Bronchial epithelial cell (primary cell): ENCODE measurements around the gene FLNB. TPM values are rescaled to one million over a fixed set of nuclear protein-coding genes. Genes with fewer than 3 reads are reported as not detected.

Experiments used
- DNase-seq: peaks from one replicate; pipeline ENCODE4 v3.0.0-alpha.2; 2010; ENCODE audit warnings: low read depth
- FAIRE-seq: peaks from 2 replicates; lab custom pipeline; 2011; peaks lifted over from hg19 to GRCh38; lab: Jason Lieb, UNC
- H3K27me3 ChIP-seq: 2 replicates; pipeline ENCODE4 v1.5.1; 2011; ENCODE audit warnings: low read length; ENCODE audit not compliant: control insufficient read depth, insufficient read depth
- H3K36me3 ChIP-seq: 2 replicates; pipeline ENCODE4 v1.5.1; 2011; ENCODE audit warnings: low read length; ENCODE audit not compliant: control insufficient read depth, insufficient read depth
- H3K4me3 ChIP-seq: 2 replicates; pipeline ENCODE4 v1.5.1; 2011; ENCODE audit warnings: mild to moderate bottlenecking, low read depth, low read length, control low read depth
- total RNA-seq: library from RNA; depleted of rRNA; stranded (reverse); fragments of >200 nt; gene quantifications from 2 replicates; pipeline ENCODE4 v1.2.1, GENCODE V29; 2014
- TF ChIP-seq, protein P1 (sequence below): IDR thresholded peaks from 2 replicates; pipeline ENCODE4 v1.5.1; 2011; ENCODE audit warnings: mild to moderate bottlenecking, moderate library complexity, low read length, control low read depth, inconsistent platforms; ENCODE audit not compliant: insufficient read depth, severe bottlenecking

The FLNB gene
- total RNA-seq, 1 donor from 2014 or later = 822 TPM

DNA sequence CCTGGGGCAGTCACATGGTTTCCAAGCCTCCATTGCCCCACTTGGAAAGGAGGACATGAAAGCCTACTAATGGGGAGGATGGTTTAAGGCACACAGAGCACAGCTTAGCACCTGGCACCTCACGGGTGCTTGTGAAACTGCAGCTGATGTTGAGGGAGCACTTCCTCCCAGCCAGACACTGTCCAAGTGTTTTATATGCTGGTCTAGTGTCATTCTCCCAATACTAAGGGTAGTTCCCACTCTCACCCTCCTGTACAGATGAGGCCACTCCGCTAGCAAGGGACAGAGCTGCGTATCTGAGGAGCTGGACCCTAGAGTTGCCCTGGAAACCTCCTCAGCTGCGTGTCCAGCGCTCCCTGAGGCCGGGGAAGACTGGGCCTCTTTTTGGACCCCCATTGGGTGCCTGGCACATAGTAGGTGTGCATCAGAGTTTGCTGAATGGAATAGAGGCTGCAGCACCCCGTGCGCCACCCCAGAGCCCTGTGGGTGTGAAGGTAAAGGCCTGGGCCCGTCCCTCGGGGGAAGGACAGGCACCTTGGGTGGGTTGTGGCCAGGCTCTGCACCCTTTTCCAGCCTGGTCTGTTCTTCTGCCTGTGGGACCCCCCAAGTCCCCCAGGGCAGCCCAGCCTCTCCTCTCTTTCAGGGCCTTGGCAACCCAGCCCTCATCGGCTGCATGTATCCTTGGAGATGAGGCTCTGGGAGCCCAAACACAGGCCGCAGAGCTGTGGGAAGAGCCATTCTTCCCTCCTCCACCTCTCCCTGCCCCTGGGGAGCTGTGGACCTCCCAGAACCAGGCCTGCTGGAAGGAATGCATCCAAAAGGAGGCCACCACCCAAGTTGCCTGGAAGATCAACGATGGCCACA lies 171.2 kb downstream of the FLNB start:
- FAIRE-seq = no peak
- DNase-seq = no peak
- no peaks in the 10 kb centered on the region for H3K27me3 ChIP-seq
- TF ChIP-seq, protein P1, sequence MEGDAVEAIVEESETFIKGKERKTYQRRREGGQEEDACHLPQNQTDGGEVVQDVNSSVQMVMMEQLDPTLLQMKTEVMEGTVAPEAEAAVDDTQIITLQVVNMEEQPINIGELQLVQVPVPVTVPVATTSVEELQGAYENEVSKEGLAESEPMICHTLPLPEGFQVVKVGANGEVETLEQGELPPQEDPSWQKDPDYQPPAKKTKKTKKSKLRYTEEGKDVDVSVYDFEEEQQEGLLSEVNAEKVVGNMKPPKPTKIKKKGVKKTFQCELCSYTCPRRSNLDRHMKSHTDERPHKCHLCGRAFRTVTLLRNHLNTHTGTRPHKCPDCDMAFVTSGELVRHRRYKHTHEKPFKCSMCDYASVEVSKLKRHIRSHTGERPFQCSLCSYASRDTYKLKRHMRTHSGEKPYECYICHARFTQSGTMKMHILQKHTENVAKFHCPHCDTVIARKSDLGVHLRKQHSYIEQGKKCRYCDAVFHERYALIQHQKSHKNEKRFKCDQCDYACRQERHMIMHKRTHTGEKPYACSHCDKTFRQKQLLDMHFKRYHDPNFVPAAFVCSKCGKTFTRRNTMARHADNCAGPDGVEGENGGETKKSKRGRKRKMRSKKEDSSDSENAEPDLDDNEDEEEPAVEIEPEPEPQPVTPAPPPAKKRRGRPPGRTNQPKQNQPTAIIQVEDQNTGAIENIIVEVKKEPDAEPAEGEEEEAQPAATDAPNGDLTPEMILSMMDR = no peak
- no peak overlapping the region for H3K4me3 ChIP-seq
- H3K36me3 ChIP-seq = no peaks in the 10 kb centered on the region

DNA sequence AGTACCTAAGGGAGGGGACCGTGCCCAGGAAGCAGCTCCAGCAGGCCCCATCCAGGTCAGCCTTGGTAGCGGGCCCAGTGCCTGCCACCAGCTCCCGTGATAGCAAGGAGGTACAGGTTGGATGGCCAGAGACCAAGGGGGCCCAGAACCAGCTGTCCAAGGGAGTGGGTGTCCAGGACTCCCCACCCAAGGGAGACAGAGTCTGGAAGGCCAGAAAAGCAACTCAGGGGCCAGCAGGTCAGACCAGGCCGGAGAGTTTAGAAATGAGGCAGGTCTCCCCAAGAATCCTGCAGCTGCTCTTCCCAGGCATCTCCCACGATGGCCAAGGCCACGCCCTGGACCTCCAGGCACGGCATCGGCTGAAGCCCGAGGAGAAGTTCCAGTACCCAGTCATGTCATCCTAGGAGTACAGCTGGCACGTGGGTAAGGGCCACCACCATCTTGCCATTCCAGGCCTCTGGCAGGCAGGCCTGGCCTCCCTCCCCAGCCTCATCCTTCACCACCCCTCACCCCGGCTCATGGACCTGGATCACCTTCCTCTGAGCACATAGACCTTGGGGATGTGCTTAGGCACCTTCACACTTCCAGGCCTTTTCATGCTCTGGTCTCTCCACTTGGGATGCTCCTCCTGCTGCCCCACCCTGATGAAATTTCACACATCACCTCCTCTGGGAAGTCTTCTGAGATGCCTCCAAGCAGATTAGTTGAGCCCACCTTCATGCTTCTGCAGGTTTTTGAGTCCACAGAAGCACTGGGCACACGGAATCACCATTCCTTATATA lies 172.1 kb downstream of the FLNB start:
- DNase-seq = no peak
- H3K4me3 ChIP-seq = no peak overlapping the region
- no peaks in the 10 kb centered on the region for H3K36me3 ChIP-seq
- TF ChIP-seq, protein P1 = no peak
- no peak for FAIRE-seq
- H3K27me3 ChIP-seq = no peaks in the 10 kb centered on the region

DNA sequence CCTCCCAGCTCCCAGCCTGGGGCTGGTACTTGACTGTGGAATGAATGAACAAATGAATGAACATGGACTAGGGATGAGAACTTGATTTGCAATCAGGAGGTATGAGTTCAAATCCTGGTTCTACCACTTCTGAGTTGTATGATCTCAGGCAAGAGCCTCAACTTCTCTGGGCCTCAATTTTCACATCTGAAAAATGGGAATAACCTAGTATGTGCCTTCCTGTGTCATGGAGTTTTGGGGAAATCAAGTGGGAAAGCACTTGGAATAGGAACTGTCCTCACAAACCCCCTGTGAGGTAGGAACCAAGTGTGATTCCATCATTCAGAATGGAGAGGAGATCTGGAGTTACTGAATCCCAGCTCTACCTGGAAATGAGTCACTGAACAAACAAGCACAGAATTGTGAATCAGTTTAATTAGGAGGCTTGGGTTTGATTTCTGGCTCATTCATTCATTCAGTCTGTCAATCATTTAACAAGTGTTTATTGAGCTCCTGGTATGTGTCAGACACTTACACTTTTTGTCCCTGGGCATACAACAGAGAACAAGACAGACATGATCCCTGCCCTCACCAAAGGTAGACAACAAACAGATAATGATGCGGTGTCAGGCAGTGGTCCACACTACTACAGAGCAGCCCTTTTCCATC lies 172.8 kb downstream of the FLNB start:
- no peaks in the 10 kb centered on the region for H3K27me3 ChIP-seq
- no peaks in the 10 kb centered on the region for H3K36me3 ChIP-seq
- FAIRE-seq (no peak), DNase-seq (peak; percentile 88)
- TF ChIP-seq, protein P1 = no peak
- no peak overlapping the region for H3K4me3 ChIP-seq

DNA sequence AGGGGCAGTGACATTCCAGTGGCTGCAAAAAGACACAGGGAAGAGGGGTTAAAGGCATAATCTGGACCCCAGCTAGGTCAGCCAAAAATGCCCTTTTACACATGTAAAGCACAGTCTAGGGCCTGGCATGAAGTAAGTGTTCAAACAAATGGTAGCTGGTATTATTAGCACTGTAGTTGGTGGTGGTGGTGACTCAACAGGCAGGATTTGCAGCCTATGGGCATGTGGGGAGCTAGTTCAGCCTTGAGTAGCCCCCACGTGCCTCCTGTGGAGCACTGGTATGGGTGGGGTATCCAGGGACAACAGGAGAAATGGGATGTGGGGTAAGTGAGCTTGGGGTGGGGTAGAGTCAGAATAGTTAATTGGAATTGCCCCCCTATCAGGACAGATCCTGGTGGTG lies 175.0 kb downstream of the FLNB start:
- FAIRE-seq = peak; percentile 32
- H3K27me3 ChIP-seq = no peaks in the 10 kb centered on the region
- DNase-seq = no peak
- TF ChIP-seq, protein P1 = no peak
- no peak overlapping the region for H3K4me3 ChIP-seq
- H3K36me3 ChIP-seq = no peaks in the 10 kb centered on the region

DNA sequence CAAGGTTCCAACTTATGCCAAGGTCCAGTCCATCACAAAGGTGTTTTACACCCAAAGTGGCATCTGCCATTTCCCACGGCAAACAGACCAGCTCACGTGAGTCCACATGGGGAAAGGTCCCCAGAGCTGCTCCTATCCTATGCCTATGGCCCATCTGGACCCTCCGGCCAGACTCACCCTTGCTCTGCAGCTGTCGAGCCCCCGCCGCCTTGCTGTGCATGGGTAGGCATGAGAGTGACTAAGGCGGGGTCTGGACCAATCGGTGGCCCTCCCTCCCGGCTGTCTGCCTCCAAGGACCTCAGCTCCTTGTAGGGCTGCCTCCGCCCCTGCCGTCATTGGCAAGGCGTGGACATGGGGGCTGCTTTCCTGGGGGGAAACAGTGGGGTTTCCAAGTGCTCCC lies 175.7 kb downstream of the FLNB start:
- FAIRE-seq (no peak), DNase-seq (no peak)
- TF ChIP-seq, protein P1 = no peak
- Histone ChIP-seq H3K27me3 (no peaks in the 10 kb centered on the region), H3K36me3 (no peaks in the 10 kb centered on the region), H3K4me3 (no peak overlapping the region)
